CD14-positive monocyte (primary cell): Measurements from ENCODE around the gene SPOPL. TPM values are rescaled to one million over a fixed set of nuclear protein-coding genes. Genes with fewer than 3 reads are reported as not detected.
A peak's percentile ranks its signal among the peaks of the same experiment; 100 is the strongest.
"Not testable (repeated sequence)": the region's sequence is repeated elsewhere in the genome, so short reads cannot be mapped to it uniquely, and the experiment has no call there.

ENCODE experiments used
- DNase-seq, 3 donors: peaks; one replicate each; pipeline ENCODE4 v3.0.0-alpha.2; 2011 to 2022
- H2AFZ ChIP-seq: 2 replicates; pipeline ENCODE4 v1.6.0; 2012; ENCODE audit warnings: mild to moderate bottlenecking, low read depth, low read length, inconsistent platforms; ENCODE audit not compliant: insufficient read depth, poor library complexity, severe bottlenecking
- H3K27ac ChIP-seq, 2 donors: 1 replicate in 1 of 2; 2 replicates in 1 of 2; pipeline ENCODE4 v1.5.1; 2012 to 2013; ENCODE audit warnings: low read length in 2 of 2, control low read depth in 1 of 2, inconsistent platforms in 1 of 2, low read depth in 1 of 2, mild to moderate bottlenecking in 1 of 2
- H3K27me3 ChIP-seq, 2 donors: one replicate each; pipeline versions ENCODE4 v1.6.0 to v1.6.1; 2011 to 2013; ENCODE audit warnings: low read length in 2 of 2; ENCODE audit not compliant: control insufficient read depth in 2 of 2, insufficient read depth in 2 of 2
- H3K36me3 ChIP-seq, 2 donors: replicated peaks in 1 of 2; 1 replicate in 1 of 2; 2 replicates in 1 of 2; pipeline versions ENCODE4 v1.5.1 to v1.6.1; 2012 to 2013; ENCODE audit warnings: low read length in 2 of 2, control low read depth in 1 of 2, inconsistent platforms in 1 of 2, mild to moderate bottlenecking in 1 of 2; ENCODE audit not compliant: insufficient read depth in 2 of 2, control insufficient read depth in 1 of 2
- H3K4me1 ChIP-seq, 2 donors: 1 replicate in 1 of 2; 2 replicates in 1 of 2; pipeline versions ENCODE4 v1.5.1 to v1.6.1; 2012 to 2013; ENCODE audit warnings: low read length in 2 of 2, control low read depth in 1 of 2, inconsistent platforms in 1 of 2, mild to moderate bottlenecking in 1 of 2, moderate library complexity in 1 of 2; ENCODE audit not compliant: insufficient read depth in 2 of 2, control insufficient read depth in 1 of 2
- H3K4me2 ChIP-seq: replicated peaks from 2 replicates; pipeline ENCODE3; 2012; ENCODE audit warnings: low read length, moderate library complexity, mild to moderate bottlenecking; ENCODE audit not compliant: poor library complexity, severe bottlenecking; ENCODE audit errors: extremely low read depth
- H3K4me3 ChIP-seq, 3 experiments: fragments of 200-600 bp in 1 of 3; sonication (generic) in 1 of 3; replicated peaks in 1 of 3; 1 replicate in 2 of 3; 2 replicates in 1 of 3; pipeline ENCODE4 v1.5.1; 2011 to 2013; ENCODE audit warnings: low read length in 3 of 3, mild to moderate bottlenecking in 3 of 3, control low read depth in 2 of 3, low read depth in 2 of 3, inconsistent platforms in 1 of 3, moderate library complexity in 1 of 3
- H3K79me2 ChIP-seq: 2 replicates; pipeline ENCODE4 v1.6.0; 2012; ENCODE audit warnings: mild to moderate bottlenecking, control low read depth, inconsistent platforms, low read length, moderate library complexity; ENCODE audit not compliant: insufficient read depth
- H3K9ac ChIP-seq: 2 replicates; pipeline ENCODE4 v1.6.0; 2017; ENCODE audit warnings: low read length, mild to moderate bottlenecking; ENCODE audit not compliant: insufficient read depth, poor library complexity, severe bottlenecking
- H3K9me3 ChIP-seq, 2 donors: replicated peaks in 1 of 2; 1 replicate in 1 of 2; 2 replicates in 1 of 2; pipeline versions ENCODE4 v1.5.1 to v1.6.1; 2012 to 2013; ENCODE audit warnings: low read length in 2 of 2, control low read depth in 1 of 2; ENCODE audit not compliant: control insufficient read depth in 1 of 2, insufficient read depth in 1 of 2
- H4K20me1 ChIP-seq: 2 replicates; pipeline ENCODE4 v1.6.0; 2012; ENCODE audit warnings: mild to moderate bottlenecking, low read length, control low read depth, moderate library complexity; ENCODE audit not compliant: insufficient read depth
- H3K27ac Mint-ChIP-seq, 7 donors: one replicate each; pipeline ENCODE4 v1.8.0; 2020; ENCODE audit warnings: mild to moderate bottlenecking in 7 of 7, mixed read lengths in 7 of 7, moderate library complexity in 6 of 7, inconsistent platforms in 2 of 7
- H3K27me3 Mint-ChIP-seq, 3 donors: one replicate each; pipeline ENCODE4 v1.8.0; 2021 to 2022; ENCODE audit warnings: low read depth in 3 of 3, mild to moderate bottlenecking in 3 of 3, mixed read lengths in 3 of 3, moderate library complexity in 3 of 3, inconsistent platforms in 1 of 3
- H3K36me3 Mint-ChIP-seq, 2 donors: one replicate each; pipeline ENCODE4 v1.8.0; 2020; ENCODE audit warnings: mixed read lengths in 2 of 2, inconsistent platforms in 1 of 2, mild to moderate bottlenecking in 1 of 2
- H3K4me1 Mint-ChIP-seq: one replicate; pipeline ENCODE4 v1.8.0; 2020; ENCODE audit warnings: mild to moderate bottlenecking, mixed read lengths
- H3K4me3 Mint-ChIP-seq, 2 donors: one replicate each; pipeline ENCODE4 v1.8.0; 2020; ENCODE audit warnings: mild to moderate bottlenecking in 2 of 2, mixed read lengths in 2 of 2, moderate library complexity in 1 of 2
- H3K9me3 Mint-ChIP-seq, 7 donors: one replicate each; pipeline ENCODE4 v1.8.0; 2020 to 2022; ENCODE audit warnings: mixed read lengths in 7 of 7, mild to moderate bottlenecking in 6 of 7, moderate library complexity in 6 of 7, inconsistent platforms in 2 of 7
- CTCF ChIP-seq: fragments of 200-600 bp; IDR thresholded peaks from one replicate; pipeline ENCODE4 v1.8.0; 2022; ENCODE audit warnings: antibody characterized with exemption, mild to moderate bottlenecking
- WGBS: methylation state at CpG from one replicate; pipeline ENCODE4 v1.1.5; 2013; ENCODE audit warnings: missing lambda C conversion rate; ENCODE audit not compliant: insufficient coverage; 5-methylcytosine and 5-hydroxymethylcytosine counted together
- intact Hi-C, 2 donors: fragments of 100-400 bp; cut with micrococcal nuclease; formaldehyde crosslinking; loops; one replicate each; pipeline versions ENCODE4 v1.15.0 to v1.15.1; 2023
- polyA plus RNA-seq, 3 donors: library from polyadenylated mRNA; depleted of rRNA in 1 of 3; unstranded in 2 of 3; stranded (reverse) in 1 of 3; fragments of 300-500 nt in 2 of 3; fragments of >200 nt in 1 of 3; fragmentation: Illumina TruSeq in 2 of 3; gene quantifications; 1 replicate in 2 of 3; 2 replicates in 1 of 3; pipeline ENCODE4 v1.2.3, GENCODE V29; 2012 to 2021

The SPOPL gene
- polyA plus RNA-seq, 3 donors = 13.1 to 22.4 (median 18.1) TPM

GRCh38 chr2:138523673-138524042 is 22.1 kb downstream of the SPOPL start:
- H3K9me3 ChIP-seq, H3K9me3 Mint-ChIP-seq, H3K9ac ChIP-seq, H3K27me3 Mint-ChIP-seq, H3K27me3 ChIP-seq, H3K4me3 Mint-ChIP-seq, H3K4me3 ChIP-seq, H2AFZ ChIP-seq, H3K4me2 ChIP-seq, intact Hi-C loops: not testable (repeated sequence)
- DNase-seq = peak in 1 of 3 donors; percentile 58
- H3K36me3 Mint-ChIP-seq = peaks cover 35 to 37% of the 10 kb centered on the region in 2 donors
- H3K79me2 ChIP-seq = peaks cover 99% of the 10 kb centered on the region
- peaks cover 100% of the 10 kb centered on the region for H4K20me1 ChIP-seq
- peak overlapping the region in 1 of 2 donors; percentile 60 for H3K27ac ChIP-seq
- no CpG with 5 or more reads among the region's 3 CpGs for WGBS
- peak overlapping the region; percentile 54 to 81 (median 68) for H3K27ac Mint-ChIP-seq
- peaks cover 0 to 12% of the 10 kb centered on the region in 2 donors for H3K36me3 ChIP-seq
- peaks cover 13 to 17% of the 10 kb centered on the region in 2 donors for H3K4me1 ChIP-seq
- peaks cover 57% of the 10 kb centered on the region for H3K4me1 Mint-ChIP-seq

GRCh38 chr2:138524353-138524752 is 22.8 kb downstream of the SPOPL start:
- Histone ChIP-seq H4K20me1 (peaks cover 100% of the 10 kb centered on the region), H3K4me1 (peaks cover 13 to 17% of the 10 kb centered on the region in 2 donors), H3K79me2 (peaks cover 99% of the 10 kb centered on the region), H3K36me3 (peaks cover 0 to 12% of the 10 kb centered on the region in 2 donors), H3K27ac (peak overlapping the region in 1 of 2 donors; percentile 34)
- Mint-ChIP-seq H3K36me3 (peaks cover 35 to 37% of the 10 kb centered on the region in 2 donors), H3K4me1 (peaks cover 60% of the 10 kb centered on the region), H3K27ac (peak overlapping the region in 1 of 7 donors; percentile 43)
- DNase-seq, H3K9me3 ChIP-seq, H3K4me3 ChIP-seq, H3K27me3 Mint-ChIP-seq, H3K4me2 ChIP-seq, intact Hi-C loops, H3K4me3 Mint-ChIP-seq, H2AFZ ChIP-seq, H3K9ac ChIP-seq, H3K9me3 Mint-ChIP-seq, H3K27me3 ChIP-seq: not testable (repeated sequence)
- 100% methylated on average over 1 of the region's 1 CpG for WGBS

- Mint-ChIP-seq H3K36me3 (peaks cover 13 to 34% of the 10 kb centered on the region in 2 donors), H3K27ac (peak overlapping the region in 1 of 7 donors; percentile 16), H3K9me3 (peaks cover 0 to 2% (median 0%) of the 10 kb centered on the region in 7 donors), H3K4me3 (no peak overlapping the region), H3K27me3 (no peaks in the 10 kb centered on the region), H3K4me1 (peaks cover 26% of the 10 kb centered on the region)
- Histone ChIP-seq H3K4me3 (no peak overlapping the region), H3K9ac (no peak overlapping the region), H4K20me1 (peaks cover 100% of the 10 kb centered on the region), H3K27ac (no peak overlapping the region), H3K36me3 (peaks cover 5 to 23% of the 10 kb centered on the region in 2 donors), H3K4me1 (no peaks in the 10 kb centered on the region), H2AFZ (no peak overlapping the region), H3K27me3 (no peaks in the 10 kb centered on the region), H3K9me3 (no peaks in the 10 kb centered on the region), H3K79me2 (peaks cover 99% of the 10 kb centered on the region), H3K4me2 (no peak overlapping the region)
- DNase-seq = no peak
- no peak for TF ChIP-seq CTCF
- intact Hi-C loops = no loop called here
- WGBS = 64% methylated on average over 2 of the region's 3 CpGs
Measured at GRCh38 chr2:138531913-138532312, 30.3 kb downstream of the SPOPL start.
